ENCODE measurements around the gene OR2A12.

OR2A12 gene

GRCh38 chr7:144134116-144134515 lies 48.0 kb downstream of the OR2A12 start:
- Histone ChIP-seq H3K27ac (no peak overlapping the region), H3K4me2 (no peak overlapping the region), H3K36me3 (ENCODE audit: insufficient read depth) (no peaks in the 10 kb centered on the region), H3K4me1 (ENCODE audit: low read depth, poor library complexity, severe bottlenecking) (no peaks in the 10 kb centered on the region), H3K9ac (no peak overlapping the region), H3K4me3 (IDR thresholded peaks at IDR 0.05; ENCODE audit: insufficient read depth, low read depth, low read length) (no peak overlapping the region), H2AFZ (ENCODE audit: low read depth) (no peak overlapping the region), H3K79me2 (ENCODE audit: insufficient read depth, low read depth) (no peaks in the 10 kb centered on the region), H4K20me1 (ENCODE audit: insufficient read depth) (no peaks in the 10 kb centered on the region), H3K27me3 (ENCODE audit: insufficient read depth, low read depth) (no peaks in the 10 kb centered on the region)
- no peak for TF ChIP-seq CTCF (conservative IDR thresholded peaks at IDR 0.05; ENCODE audit: low read depth, low read length)

DNA sequence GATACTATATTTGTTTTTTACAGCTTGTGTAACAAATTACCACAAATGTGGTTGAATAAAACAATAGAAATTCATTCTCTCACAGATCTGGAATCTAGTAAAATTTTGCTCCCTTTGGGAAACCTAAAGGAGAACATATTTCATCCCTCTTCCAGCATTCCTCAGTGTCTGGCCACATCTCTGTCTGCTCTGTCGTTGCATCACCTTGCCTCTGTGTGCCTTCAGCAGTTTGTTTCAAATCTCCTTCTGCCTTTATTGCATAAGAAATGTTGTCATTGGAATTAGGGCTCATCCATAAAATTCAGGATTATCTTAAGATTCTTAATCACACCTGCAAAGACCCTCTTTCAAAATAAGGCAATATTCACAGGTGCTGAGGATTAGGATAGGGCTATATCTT lies 51.4 kb downstream of the OR2A12 start:
- no peaks in the 10 kb centered on the region for H3K36me3 ChIP-seq (ENCODE audit: insufficient read depth)
- H3K9ac ChIP-seq: no peak overlapping the region
- H3K27me3 ChIP-seq (ENCODE audit: insufficient read depth, low read depth): no peaks in the 10 kb centered on the region
- TF ChIP-seq CTCF (conservative IDR thresholded peaks at IDR 0.05; ENCODE audit: low read depth, low read length): no peak
- no peak overlapping the region for H3K27ac ChIP-seq
- H4K20me1 ChIP-seq (ENCODE audit: insufficient read depth): no peaks in the 10 kb centered on the region
- no peak overlapping the region for H3K4me3 ChIP-seq (IDR thresholded peaks at IDR 0.05; ENCODE audit: insufficient read depth, low read depth, low read length)
- H3K4me1 ChIP-seq (ENCODE audit: low read depth, poor library complexity, severe bottlenecking): no peaks in the 10 kb centered on the region
- no peak overlapping the region for H2AFZ ChIP-seq (ENCODE audit: low read depth)
- H3K79me2 ChIP-seq (ENCODE audit: insufficient read depth, low read depth): no peaks in the 10 kb centered on the region
- H3K4me2 ChIP-seq: no peak overlapping the region

GRCh38 chr7:144142187-144142586 lies 56.1 kb downstream of the OR2A12 start:
- TF ChIP-seq CTCF (conservative IDR thresholded peaks at IDR 0.05; ENCODE audit: low read depth, low read length): no peak
- Histone ChIP-seq H4K20me1 (ENCODE audit: insufficient read depth) (no peaks in the 10 kb centered on the region), H3K79me2 (ENCODE audit: insufficient read depth, low read depth) (no peaks in the 10 kb centered on the region), H2AFZ (ENCODE audit: low read depth) (no peak overlapping the region), H3K27ac (no peak overlapping the region), H3K27me3 (ENCODE audit: insufficient read depth, low read depth) (no peaks in the 10 kb centered on the region), H3K4me1 (ENCODE audit: low read depth, poor library complexity, severe bottlenecking) (no peaks in the 10 kb centered on the region), H3K4me2 (no peak overlapping the region), H3K9ac (no peak overlapping the region), H3K36me3 (ENCODE audit: insufficient read depth) (no peaks in the 10 kb centered on the region), H3K4me3 (IDR thresholded peaks at IDR 0.05; ENCODE audit: insufficient read depth, low read depth, low read length) (no peak overlapping the region)

- H3K27me3 ChIP-seq (ENCODE audit: insufficient read depth, low read depth): no peaks in the 10 kb centered on the region
- H3K79me2 ChIP-seq (ENCODE audit: insufficient read depth, low read depth): no peaks in the 10 kb centered on the region
- no peak for TF ChIP-seq CTCF (conservative IDR thresholded peaks at IDR 0.05; ENCODE audit: low read depth, low read length)
- no peak overlapping the region for H2AFZ ChIP-seq (ENCODE audit: low read depth)
- H3K4me2 ChIP-seq: no peak overlapping the region
- no peak overlapping the region for H3K27ac ChIP-seq
- H3K36me3 ChIP-seq (ENCODE audit: insufficient read depth): no peaks in the 10 kb centered on the region
- H3K4me3 ChIP-seq (IDR thresholded peaks at IDR 0.05; ENCODE audit: insufficient read depth, low read depth, low read length): no peak overlapping the region
- no peak overlapping the region for H3K9ac ChIP-seq
- no peaks in the 10 kb centered on the region for H4K20me1 ChIP-seq (ENCODE audit: insufficient read depth)
- H3K4me1 ChIP-seq (ENCODE audit: low read depth, poor library complexity, severe bottlenecking): no peaks in the 10 kb centered on the region
These were observed 58.3 kb downstream of the OR2A12 start for GRCh38 chr7:144144426-144144825.
